Right lobe of liver (tissue), 4 donors: ENCODE measurements around the gene TRIM23.

Source experiments
- CTCF ChIP-seq, 4 donors: fragments of 200-600 bp in 3 of 4; fragments of 450-650 bp in 1 of 4; IDR thresholded peaks; one replicate each; pipeline versions ENCODE4 v1.5.1 to v1.8.0; 2016 to 2022; ENCODE audit warnings: antibody characterized with exemption in 4 of 4, mild to moderate bottlenecking in 2 of 4
- POLR2A ChIP-seq: fragments of 450-650 bp; IDR thresholded peaks from one replicate; pipeline ENCODE4 v1.6.1; 2017; ENCODE audit warnings: antibody characterized with exemption, mild to moderate bottlenecking
- donor health status: DM: no; HTN: no; CAD: no.
- donor health status: DM: no; HTN: no; CAD: no.
- donor health status: DM: no; HTN: yes; CAD: no.

DNA sequence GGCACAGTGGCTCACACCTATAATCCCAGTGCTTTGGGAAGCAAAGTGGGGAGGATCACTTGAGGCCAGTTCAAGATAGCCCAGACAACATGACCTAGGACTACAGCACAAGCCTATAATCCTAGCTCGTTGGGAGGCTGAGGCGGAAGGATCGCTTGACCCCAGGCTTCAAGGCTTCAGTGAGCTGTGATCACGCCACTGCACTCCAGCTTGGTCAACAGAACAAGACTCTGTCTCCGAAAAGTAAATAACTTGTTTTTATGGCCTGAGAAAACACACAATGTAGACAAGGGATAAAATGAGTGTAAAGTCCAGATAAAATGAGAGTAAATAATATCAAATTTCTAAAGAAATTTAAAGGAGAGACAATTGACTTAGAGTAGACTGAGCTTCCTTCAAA, 27.0 kb upstream of the TRIM23 start:
- no peak for TF ChIP-seq POLR2A
- TF ChIP-seq CTCF (IDR thresholded peaks at IDR 0.05): no peak
